ENCODE results near the gene MAP2K5. TPM values are rescaled to one million over a fixed set of nuclear protein-coding genes. Genes with fewer than 3 reads are reported as not detected.
"Not testable (repeated sequence)": the region's sequence is repeated elsewhere in the genome, so short reads cannot be mapped to it uniquely, and the experiment has no call there.

Gene MAP2K5
- total and polyA plus RNA-seq, 10 of the 15 experiments (the other 5 are each of a cell fraction or from before 2014, with no cell fraction given): 1.3 to 19.4 (median 9.6) TPM

DNA sequence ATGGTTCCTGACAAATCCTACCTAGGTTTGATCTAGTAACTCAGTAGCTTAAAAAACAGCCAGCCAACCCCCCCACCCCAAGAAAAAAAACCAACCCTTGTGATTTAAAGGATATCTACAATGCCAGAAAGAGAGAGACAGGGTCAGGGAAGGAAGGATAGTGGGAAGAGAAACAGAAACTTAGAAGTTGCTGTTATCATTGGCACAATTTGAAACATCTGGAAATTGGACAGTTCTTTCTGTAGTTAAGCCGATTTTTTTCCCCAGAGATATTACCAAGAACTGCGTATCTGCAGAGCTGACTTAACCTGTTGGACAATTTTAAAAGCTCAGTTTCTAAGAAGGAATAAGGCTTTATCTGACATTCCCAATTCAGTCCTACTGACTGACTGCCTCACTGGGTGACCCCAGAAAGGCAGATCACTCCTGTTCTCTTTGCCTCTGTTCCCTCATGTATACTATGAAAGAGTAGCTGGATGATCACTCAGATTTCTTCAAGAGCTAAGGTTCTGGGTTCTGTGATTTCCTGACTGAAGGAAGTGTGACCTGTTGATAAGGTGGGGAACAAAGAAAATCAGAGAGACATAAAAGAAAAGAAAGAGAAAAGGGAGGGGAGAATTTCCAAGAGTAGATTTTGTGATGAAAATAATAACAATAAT, 128.3 kb downstream of the MAP2K5 start:
- DNase-seq (ENCODE audit: low read depth, low spot score) (no peak), ATAC-seq (no peak), FAIRE-seq (no peak)
- H3K36me3 ChIP-seq (ENCODE audit: control insufficient read depth in 2 of 2, insufficient read depth in 2 of 2, low read length in 1 of 2): no peaks in the 10 kb centered on the region
- H2AFZ ChIP-seq (ENCODE audit: control insufficient read depth, low read depth, low read length): no peak overlapping the region
- TF ChIP-seq, protein P1, sequence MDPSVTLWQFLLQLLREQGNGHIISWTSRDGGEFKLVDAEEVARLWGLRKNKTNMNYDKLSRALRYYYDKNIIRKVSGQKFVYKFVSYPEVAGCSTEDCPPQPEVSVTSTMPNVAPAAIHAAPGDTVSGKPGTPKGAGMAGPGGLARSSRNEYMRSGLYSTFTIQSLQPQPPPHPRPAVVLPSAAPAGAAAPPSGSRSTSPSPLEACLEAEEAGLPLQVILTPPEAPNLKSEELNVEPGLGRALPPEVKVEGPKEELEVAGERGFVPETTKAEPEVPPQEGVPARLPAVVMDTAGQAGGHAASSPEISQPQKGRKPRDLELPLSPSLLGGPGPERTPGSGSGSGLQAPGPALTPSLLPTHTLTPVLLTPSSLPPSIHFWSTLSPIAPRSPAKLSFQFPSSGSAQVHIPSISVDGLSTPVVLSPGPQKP (IDR thresholded peaks at IDR 0.05; ENCODE audit: low read depth, low read length): no peak
- TF ChIP-seq KLF5 (IDR thresholded peaks at IDR 0.05; ENCODE audit: partially characterized antibody) (no peak), MEF2B (IDR thresholded peaks at IDR 0.05; ENCODE audit: partially characterized antibody, poor library complexity, severe bottlenecking) (no peak)
- TF ChIP-seq, protein P2, sequence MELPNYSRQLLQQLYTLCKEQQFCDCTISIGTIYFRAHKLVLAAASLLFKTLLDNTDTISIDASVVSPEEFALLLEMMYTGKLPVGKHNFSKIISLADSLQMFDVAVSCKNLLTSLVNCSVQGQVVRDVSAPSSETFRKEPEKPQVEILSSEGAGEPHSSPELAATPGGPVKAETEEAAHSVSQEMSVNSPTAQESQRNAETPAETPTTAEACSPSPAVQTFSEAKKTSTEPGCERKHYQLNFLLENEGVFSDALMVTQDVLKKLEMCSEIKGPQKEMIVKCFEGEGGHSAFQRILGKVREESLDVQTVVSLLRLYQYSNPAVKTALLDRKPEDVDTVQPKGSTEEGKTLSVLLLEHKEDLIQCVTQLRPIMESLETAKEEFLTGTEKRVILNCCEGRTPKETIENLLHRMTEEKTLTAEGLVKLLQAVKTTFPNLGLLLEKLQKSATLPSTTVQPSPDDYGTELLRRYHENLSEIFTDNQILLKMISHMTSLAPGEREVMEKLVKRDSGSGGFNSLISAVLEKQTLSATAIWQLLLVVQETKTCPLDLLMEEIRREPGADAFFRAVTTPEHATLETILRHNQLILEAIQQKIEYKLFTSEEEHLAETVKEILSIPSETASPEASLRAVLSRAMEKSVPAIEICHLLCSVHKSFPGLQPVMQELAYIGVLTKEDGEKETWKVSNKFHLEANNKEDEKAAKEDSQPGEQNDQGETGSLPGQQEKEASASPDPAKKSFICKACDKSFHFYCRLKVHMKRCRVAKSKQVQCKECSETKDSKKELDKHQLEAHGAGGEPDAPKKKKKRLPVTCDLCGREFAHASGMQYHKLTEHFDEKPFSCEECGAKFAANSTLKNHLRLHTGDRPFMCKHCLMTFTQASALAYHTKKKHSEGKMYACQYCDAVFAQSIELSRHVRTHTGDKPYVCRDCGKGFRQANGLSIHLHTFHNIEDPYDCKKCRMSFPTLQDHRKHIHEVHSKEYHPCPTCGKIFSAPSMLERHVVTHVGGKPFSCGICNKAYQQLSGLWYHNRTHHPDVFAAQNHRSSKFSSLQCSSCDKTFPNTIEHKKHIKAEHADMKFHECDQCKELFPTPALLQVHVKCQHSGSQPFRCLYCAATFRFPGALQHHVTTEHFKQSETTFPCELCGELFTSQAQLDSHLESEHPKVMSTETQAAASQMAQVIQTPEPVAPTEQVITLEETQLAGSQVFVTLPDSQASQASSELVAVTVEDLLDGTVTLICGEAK (IDR thresholded peaks at IDR 0.05; ENCODE audit: borderline replicate concordance): no peak
- CTCF ChIA-PET: interaction anchor here (0.5 to 1.0 kb wide), 3 partner anchors 58 to 170 kb away, joined by 3 to 4 read pairs (median 3); no protein-coding TSS in a partner anchor
- H3K27me3 ChIP-seq (replicated peaks in 1 of 2; ENCODE audit: control insufficient read depth in 2 of 2, insufficient read depth in 2 of 2, low read length in 1 of 2): no peaks in the 10 kb centered on the region
- H3K9me3 ChIP-seq (replicated peaks; ENCODE audit: control insufficient read depth, insufficient read depth, low read length): no peaks in the 10 kb centered on the region
- RAD21 ChIA-PET (ENCODE audit: unreplicated experiment): no interaction called here
- intact Hi-C loops (cut with micrococcal nuclease; ENCODE audit: unreplicated experiment): no loop called here
- no TSS peak for BruUV-seq (replicated peaks)
- SMC1A ChIA-PET (ENCODE audit: uncharacterized antibody, unreplicated experiment): interaction anchor here (1.5 to 2.6 kb wide), 4 partner anchors 10 to 214 kb away, joined by 3 to 9 read pairs (median 6); no protein-coding TSS in a partner anchor
- H3K4me3 ChIP-seq: no peak overlapping the region
- in situ Hi-C loops (cut with MboI): no loop called here
- H3K4me1 ChIP-seq (ENCODE audit: control insufficient read depth, insufficient read depth, low read length): no peaks in the 10 kb centered on the region
- H3K4me2 ChIP-seq (ENCODE audit: control insufficient read depth, insufficient read depth): no peak overlapping the region
- H3K27ac ChIP-seq (ENCODE audit: control insufficient read depth, insufficient read depth): no peak overlapping the region
- POLR2A ChIA-PET: no interaction called here
- no peaks in the 10 kb centered on the region for H4K20me1 ChIP-seq (ENCODE audit: control insufficient read depth, insufficient read depth)
- WGBS (ENCODE audit: insufficient coverage, insufficient replicate concordance, low lambda C conversion rate, missing lambda C conversion rate): 100% methylated on average over 2 of the region's 2 CpGs
- H3K79me2 ChIP-seq (ENCODE audit: control insufficient read depth, insufficient read depth, low read length): no peaks in the 10 kb centered on the region
- H3K9ac ChIP-seq (ENCODE audit: control insufficient read depth, insufficient read depth, low read length): no peak overlapping the region

DNA sequence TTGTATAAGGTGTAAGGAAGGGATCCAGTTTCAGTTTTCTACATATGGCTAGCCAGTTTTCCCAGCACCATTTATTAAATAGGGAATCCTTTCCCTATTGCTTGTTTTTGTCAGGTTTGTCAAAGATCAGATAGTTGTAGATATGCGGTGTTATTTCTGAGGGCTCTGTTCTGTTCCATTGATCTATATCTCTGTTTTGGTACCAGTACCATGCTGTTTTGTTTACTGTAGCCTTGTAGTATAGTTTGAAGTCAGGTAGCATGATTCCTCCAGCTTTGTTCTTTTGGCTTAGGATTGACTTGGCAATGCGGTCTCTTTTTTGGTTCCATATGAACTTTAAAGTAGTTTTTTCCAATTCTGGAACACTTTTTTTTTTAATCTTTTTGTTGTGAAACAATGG, 130.3 kb downstream of the MAP2K5 start:
- H3K4me3 ChIP-seq; H3K9ac ChIP-seq (ENCODE audit: control insufficient read depth, insufficient read depth, low read length); H2AFZ ChIP-seq (ENCODE audit: control insufficient read depth, low read depth, low read length); H3K4me2 ChIP-seq (ENCODE audit: control insufficient read depth, insufficient read depth); in situ Hi-C loops (cut with MboI); FAIRE-seq; CTCF ChIA-PET; ATAC-seq; POLR2A ChIA-PET; H3K27me3 ChIP-seq (replicated peaks in 1 of 2; ENCODE audit: control insufficient read depth in 2 of 2, insufficient read depth in 2 of 2, low read length in 1 of 2); H3K9me3 ChIP-seq (replicated peaks; ENCODE audit: control insufficient read depth, insufficient read depth, low read length); H4K20me1 ChIP-seq (ENCODE audit: control insufficient read depth, insufficient read depth); RAD21 ChIA-PET (ENCODE audit: unreplicated experiment); H3K79me2 ChIP-seq (ENCODE audit: control insufficient read depth, insufficient read depth, low read length); SMC1A ChIA-PET (ENCODE audit: uncharacterized antibody, unreplicated experiment); DNase-seq (ENCODE audit: low read depth, low spot score); intact Hi-C loops (cut with micrococcal nuclease; ENCODE audit: unreplicated experiment); H3K4me1 ChIP-seq (ENCODE audit: control insufficient read depth, insufficient read depth, low read length); H3K36me3 ChIP-seq (ENCODE audit: control insufficient read depth in 2 of 2, insufficient read depth in 2 of 2, low read length in 1 of 2); H3K27ac ChIP-seq (ENCODE audit: control insufficient read depth, insufficient read depth); BruUV-seq (replicated peaks): not testable (repeated sequence)
- WGBS (ENCODE audit: insufficient coverage, insufficient replicate concordance, low lambda C conversion rate, missing lambda C conversion rate): 89% methylated on average over 2 of the region's 2 CpGs

Data from GM12878 (cell line).